Inferior parietal cortex (tissue), 1 donor: ENCODE data around the gene SLC2A3.
"Not testable (repeated sequence)": the region's sequence is repeated elsewhere in the genome, so short reads cannot be mapped to it uniquely, and the experiment has no call there.

Experiments used
- DNase-seq: peaks from one replicate; pipeline ENCODE4 v3.0.0-alpha.2; 2016; ENCODE audit errors: extremely low spot score

Gene SLC2A3

GRCh38 chr12:7916936-7917335 is 19.1 kb downstream of the SLC2A3 start:
- no peak for DNase-seq

DNA sequence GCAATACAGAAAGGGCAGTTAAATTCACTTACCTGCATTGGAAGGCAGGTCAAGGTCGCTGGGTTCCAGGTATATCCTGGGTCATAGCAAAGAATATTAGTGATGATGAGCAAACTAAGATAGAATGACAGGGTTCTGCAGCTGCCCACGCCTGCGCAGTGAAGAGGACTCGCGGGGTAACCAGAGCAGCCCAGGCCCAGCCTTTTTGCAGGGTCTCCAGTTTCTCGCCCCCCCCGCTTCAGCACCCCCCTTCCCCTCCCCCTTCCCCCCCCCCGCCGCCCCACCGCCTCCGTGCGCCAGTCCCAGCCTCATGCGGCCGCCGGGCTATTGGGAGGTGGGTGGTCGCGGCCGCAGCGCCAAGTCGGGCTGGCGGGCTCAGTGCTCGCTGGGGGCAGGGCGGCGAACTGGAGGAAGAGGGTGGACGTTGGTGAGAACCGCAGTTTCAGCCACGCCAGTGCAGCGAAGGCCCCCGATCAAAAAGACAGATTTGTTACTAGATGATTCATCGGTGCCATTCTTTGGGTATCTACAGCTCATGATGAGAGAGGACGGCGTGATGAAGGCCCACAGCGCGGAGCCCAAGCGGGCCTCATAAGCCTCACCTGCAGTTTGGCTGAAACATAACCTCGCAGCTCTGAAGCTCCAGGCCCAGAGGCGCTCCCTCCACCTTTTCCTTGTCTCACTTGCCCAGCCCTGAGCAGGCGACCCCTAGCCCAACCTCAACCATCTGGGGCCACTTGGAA is 20.2 kb downstream of the SLC2A3 start:
- DNase-seq, result no peak

DNA sequence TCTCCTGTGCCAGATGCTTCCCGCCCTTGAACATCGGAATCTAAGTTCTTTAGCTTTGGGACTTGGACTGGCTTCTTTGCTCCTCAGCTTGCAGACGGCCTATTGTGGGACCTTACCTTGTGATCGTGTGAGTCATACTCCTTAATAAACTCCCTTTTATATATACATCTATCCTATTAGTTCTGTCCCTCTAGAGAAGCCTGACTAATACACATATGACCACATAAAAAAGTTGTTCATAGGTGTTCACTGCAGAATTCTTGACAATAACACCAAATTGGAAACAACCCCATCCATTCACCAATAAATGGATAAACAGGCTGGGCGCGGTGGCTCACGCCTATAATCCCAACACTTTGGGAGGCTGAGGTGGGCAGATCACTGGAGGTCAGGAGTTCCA is 25.9 kb downstream of the SLC2A3 start:
- DNase-seq, result not testable (repeated sequence)

DNA sequence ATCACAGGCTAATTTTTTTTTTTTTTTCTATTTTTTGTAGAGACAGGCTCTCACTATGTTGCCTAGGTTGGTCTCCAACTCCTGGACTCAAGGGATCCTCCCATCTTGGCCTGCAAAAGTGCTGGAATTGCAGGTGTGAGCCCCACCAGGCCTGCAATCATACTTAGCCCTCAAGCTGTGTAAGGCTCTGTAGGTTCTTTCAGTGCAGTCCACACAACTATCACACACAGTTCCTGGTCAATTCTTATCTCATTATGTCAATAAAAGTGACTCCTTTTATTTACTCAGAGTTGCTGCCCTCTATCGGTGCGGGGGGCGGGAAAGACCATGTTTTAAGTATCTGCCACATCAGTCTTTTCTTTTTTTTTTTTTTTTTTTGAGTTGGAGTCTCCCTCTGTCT is 29.0 kb downstream of the SLC2A3 start:
- no peak for DNase-seq

DNA sequence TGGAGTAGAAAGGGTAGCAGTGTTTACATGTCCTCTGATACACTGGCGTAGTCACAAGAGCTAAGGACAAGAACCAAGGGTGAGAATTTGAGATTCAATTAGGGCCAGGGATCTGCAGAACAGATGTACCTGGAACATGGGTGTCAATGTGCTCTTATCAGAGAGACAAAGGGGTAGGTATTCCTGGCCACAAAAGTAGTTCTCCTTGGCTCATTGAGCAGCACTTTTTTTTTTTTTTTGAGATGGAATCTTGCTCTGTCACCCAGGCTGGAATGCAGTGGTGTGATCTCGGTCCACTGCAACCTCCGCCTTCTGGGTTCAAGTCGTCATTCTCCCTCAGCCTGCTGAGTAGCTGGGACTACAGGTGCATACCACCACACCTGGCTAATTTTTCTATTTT is 29.7 kb downstream of the SLC2A3 start:
- DNase-seq, result not testable (repeated sequence)

GRCh38 chr12:7905600-7906125 is 30.3 kb downstream of the SLC2A3 start:
- not testable (repeated sequence) for DNase-seq

GRCh38 chr12:7905071-7905470 is 30.9 kb downstream of the SLC2A3 start:
- no peak for DNase-seq

- not testable (repeated sequence) for DNase-seq
Observed at GRCh38 chr12:7902416-7902815, 33.6 kb downstream of the SLC2A3 start.

DNA sequence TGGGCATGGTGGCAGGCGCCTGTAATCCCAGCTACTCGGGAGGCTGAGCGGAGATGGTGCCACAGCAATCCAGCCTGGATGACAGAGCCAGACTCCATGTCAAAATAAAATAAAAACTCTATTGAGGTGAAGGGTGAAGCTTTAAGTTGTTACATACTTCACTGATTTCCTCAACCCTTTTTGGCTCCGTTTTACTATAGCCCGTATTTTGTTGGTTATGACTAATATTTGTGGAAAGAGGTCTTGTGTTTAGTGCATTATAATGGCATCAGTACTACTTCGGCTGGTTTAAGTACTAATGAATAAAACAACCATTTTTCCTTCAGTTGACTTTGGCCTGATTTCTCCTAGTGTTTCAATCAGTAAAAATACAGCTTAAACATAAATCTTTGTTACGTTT is 36.2 kb downstream of the SLC2A3 start:
- no peak for DNase-seq

- not testable (repeated sequence) for DNase-seq
Observed at GRCh38 chr12:7896726-7897125, 39.3 kb downstream of the SLC2A3 start.

- DNase-seq, result no peak
Observed at GRCh38 chr12:7892186-7892980, 43.6 kb downstream of the SLC2A3 start.

GRCh38 chr12:7884689-7885088 is 51.3 kb downstream of the SLC2A3 start:
- no peak for DNase-seq

- DNase-seq, result not testable (repeated sequence)
Observed at GRCh38 chr12:7881736-7882120, 54.3 kb downstream of the SLC2A3 start.

DNA sequence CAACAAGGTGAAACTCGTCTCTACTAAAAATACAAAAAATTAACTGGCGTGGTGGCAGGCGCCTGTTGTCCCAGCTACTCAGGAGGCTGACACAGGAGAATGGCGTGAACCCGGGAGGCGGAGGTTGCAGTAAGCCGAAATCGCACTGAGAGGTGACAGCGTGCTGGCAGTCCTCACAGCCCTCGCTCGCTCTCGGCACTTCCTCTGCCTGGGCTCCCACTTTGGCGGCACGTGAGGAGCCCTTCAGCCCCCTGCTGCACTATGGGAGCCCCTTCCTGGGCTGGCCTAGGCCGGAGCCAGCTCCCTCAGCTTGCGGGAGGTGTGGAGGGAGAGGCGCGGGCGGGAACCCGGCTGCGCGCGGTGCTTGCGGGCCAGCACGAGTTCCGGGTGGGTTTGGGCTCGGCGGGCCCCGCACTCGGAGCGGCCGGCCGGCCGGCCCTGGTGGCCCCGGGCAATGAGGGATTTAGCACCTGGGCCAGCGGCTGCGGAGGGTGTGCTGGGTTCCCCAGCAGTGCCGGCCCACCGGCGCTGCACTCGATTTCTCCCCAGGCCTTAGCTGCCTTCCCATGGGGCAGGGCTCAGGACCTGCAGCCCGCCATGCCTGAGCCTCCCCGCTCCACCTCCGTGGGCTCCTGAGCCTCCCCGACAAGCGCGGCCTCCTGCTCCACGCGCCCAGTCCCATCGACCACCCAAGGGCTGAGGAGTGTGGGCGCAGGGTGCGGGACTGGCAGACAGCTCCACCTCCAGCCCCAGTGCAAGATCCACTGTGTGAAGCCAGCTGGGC is 54.8 kb downstream of the SLC2A3 start:
- not testable (repeated sequence) for DNase-seq

- no peak for DNase-seq
Observed at GRCh38 chr12:7879246-7879645, 56.7 kb downstream of the SLC2A3 start.

DNA sequence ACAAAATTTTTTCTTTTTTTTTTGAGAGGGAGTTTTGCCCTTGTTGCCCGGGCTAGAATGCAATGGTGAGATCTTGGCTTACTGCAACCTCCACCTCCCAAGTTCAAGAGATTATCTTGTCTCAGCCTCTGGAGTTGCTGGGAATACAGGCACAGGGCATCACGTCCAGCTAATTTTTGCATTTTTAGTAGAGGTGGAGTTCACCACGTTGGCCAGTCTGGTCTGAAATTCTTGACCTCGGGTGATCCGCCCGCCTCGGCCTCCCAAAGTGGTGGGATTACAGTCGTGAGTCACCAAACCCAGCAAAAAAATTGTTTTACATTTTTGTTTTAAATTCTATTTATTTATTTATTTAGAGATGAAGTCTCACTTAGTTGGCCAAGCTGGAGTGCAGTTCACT is 58.6 kb downstream of the SLC2A3 start:
- no peak for DNase-seq

DNA sequence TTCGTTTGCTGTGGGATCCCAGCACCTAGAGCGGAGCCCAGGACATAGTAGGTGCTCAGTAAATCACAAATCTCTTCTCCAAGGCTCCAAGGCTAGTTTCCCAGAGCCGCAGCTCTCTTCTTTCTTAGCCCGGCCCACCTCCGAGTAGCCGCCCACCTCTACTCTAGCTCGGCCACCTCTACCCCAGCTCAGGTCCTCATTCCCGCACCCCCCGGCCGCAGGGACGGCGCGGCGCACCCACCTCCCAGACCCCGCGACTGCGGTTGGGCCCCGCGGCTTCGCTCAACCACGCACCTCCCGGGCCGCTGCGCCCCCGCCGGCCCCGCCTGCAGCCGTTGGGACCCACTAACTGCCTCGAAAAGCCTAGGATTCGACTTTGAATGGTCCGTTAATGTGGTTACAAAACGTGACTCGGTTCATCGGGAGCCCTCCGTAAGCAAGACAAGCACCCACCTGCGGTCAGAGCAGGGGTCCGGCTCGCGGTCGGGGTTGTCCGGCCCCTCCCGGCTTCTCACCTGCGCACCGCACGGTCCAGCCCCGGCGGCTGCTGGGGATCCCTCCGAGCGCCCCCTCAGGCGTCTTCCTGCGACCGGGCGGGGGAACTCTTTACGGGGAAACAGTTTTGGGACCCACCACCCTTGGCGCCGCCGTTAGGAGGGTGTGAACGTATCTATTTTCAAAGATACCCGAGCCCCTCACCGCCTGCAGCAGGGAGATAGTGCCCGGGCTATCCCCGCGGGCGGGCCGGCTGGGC is 63.2 kb downstream of the SLC2A3 start, which contains the start of gene SLC2A14:
TSS of gene SLC2A14 (minus strand) at position 350 of the 754 bp plus-strand sequence. CDS start 3,035 bp downstream, outside the sequence.
- DNase-seq, result no peak

DNA sequence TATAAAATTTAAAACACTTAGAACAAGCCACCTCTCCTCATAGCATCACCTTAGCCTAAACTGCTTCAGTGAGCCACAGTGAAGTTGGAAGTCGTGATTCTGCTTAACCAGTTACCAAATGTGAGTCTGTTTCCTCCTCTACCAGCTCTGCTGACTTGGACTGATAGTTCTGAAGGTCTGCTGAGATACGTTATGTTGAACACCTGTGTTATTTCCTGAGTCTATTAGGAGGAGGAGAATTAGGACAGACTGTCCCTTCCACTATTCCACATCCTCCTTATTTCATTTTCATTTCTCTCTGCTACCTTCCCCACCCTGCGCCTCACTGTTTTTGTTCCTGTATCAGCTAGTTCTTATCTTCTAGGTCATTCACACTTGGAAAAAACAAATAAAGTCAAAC is 65.7 kb downstream of the SLC2A3 start:
- no peak for DNase-seq
